Pancreas (tissue), 10 donors: ENCODE results near the gene FXR2. TPM values are rescaled to one million over a fixed set of nuclear protein-coding genes. Genes with fewer than 3 reads are reported as not detected.
A peak's percentile ranks its signal among the peaks of the same experiment; 100 is the strongest.
"Not testable (repeated sequence)": the region's sequence is repeated elsewhere in the genome, so short reads cannot be mapped to it uniquely, and the experiment has no call there.

Experiments used
- ATAC-seq, 4 donors: fragments of 200-7000 bp; cut with Tn5 transposase; one replicate each; pipeline versions ENCODE4 v1.8.0 to v1.9.1; 2020; ENCODE audit warnings: mild to moderate bottlenecking in 4 of 4, moderate library complexity in 4 of 4
- DNase-seq, 6 donors: peaks; one replicate each; pipeline ENCODE4 v3.0.0-alpha.2; 2020
- FAIRE-seq: peaks from 2 replicates; lab custom pipeline; 2012; peaks lifted over from hg19 to GRCh38; lab: Jason Lieb, UNC
- H3K27ac ChIP-seq, 4 donors: fragments of 200-600 bp; sonication (generic); 1 replicate in 3 of 4; 2 replicates in 1 of 4; pipeline versions ENCODE4 v1.5.0 to v1.8.0; 2020
- H3K27me3 ChIP-seq, 4 donors: fragments of 200-600 bp; one replicate each; pipeline ENCODE4 v1.8.0; 2021
- H3K36me3 ChIP-seq, 3 donors: fragments of 200-600 bp; sonication (generic) in 1 of 3; one replicate each; pipeline versions ENCODE4 v1.5.0 to v1.8.0; 2020 to 2021
- H3K4me1 ChIP-seq, 3 donors: fragments of 200-600 bp; one replicate each; pipeline ENCODE4 v1.8.0; 2021
- H3K4me3 ChIP-seq, 4 donors: fragments of 200-600 bp; sonication (generic) in 2 of 4; one replicate each; pipeline versions ENCODE4 v1.5.0 to v1.8.0; 2020 to 2021
- H3K9me3 ChIP-seq, 4 donors: fragments of 200-600 bp; one replicate each; pipeline ENCODE4 v1.8.0; 2021
- WGBS, 2 donors: extraction: QIAGEN DNeasy Blood & Tissue Kit; methylation state at CpG; one replicate each; pipeline ENCODE4 v1.1.7; 2013; 5-methylcytosine and 5-hydroxymethylcytosine counted together
- intact Hi-C, 3 donors: fragments of 100-400 bp; cut with DNase I; formaldehyde crosslinking; loops; one replicate each; pipeline versions ENCODE4 v1.11.1 to v1.14.2; 2022
- polyA plus RNA-seq, 2 donors: library from polyadenylated mRNA; stranded (reverse); fragments of 200-250 nt; gene quantifications; one replicate each; pipeline ENCODE4 v1.2.3, GENCODE V29; 2013
- total RNA-seq, 6 donors: library from RNA; stranded (reverse); fragmentation: NEBNext Ultra II Directional in 4 of 6; extraction: Animal tissue kit (Norgen Biotek cat#: 25700) in 4 of 6; gene quantifications; one replicate each; pipeline versions ENCODE4 v1.2.1 to v1.2.4, GENCODE V29; 2021 to 2023
- TF ChIP-seq, protein P1 (sequence below), 4 donors: fragments of 200-600 bp; sonication (generic) in 3 of 4; IDR thresholded peaks; one replicate each; pipeline versions ENCODE4 v1.5.0 to v1.8.0; 2021; ENCODE audit warnings: antibody characterized with exemption in 4 of 4
- donor health status: healthy with polysubstance abuse.
- donor health status: DM: no; HTN: no; CAD: no; lungs with moderate emphysema.
- donor health status: DM: no; HTN: no; CAD: no.
- donor health status: control.
- donor health status: control.
- donor health status: Bipolar disorder and iron deficiency.
- donor health status: DM: yes; HTN: yes; CAD: no.
- donor health status: DM: no; HTN: no; CAD: no.
- donor health status: DM: no; HTN: no; CAD: no.
- donor health status: DM: yes; HTN: yes; CAD: no.

Gene FXR2
- total and polyA plus RNA-seq, 8 donors: 7.8 to 25.6 (median 12.6) TPM

DNA sequence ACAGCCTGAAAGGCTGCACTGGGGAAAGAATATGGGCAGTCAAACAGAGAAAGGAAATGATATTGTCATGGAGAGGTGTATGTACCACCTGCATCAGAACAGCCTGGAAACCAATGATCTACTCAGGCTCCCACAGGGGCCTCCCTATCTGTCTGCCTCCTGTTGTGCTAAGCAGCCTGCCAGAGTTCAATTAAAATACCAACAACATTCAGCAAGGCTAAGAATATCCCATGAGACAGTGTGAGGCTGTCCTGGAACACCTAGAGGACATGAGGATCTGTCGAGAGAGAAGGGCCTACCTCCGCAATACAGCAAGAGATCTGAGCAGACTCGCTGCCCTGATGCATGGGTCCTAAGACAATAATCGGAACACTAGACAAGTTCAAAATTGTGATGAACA is 8.4 kb downstream of the FXR2 start:
- ATAC-seq: no peak
- no peak for DNase-seq
- TF ChIP-seq, protein P1, sequence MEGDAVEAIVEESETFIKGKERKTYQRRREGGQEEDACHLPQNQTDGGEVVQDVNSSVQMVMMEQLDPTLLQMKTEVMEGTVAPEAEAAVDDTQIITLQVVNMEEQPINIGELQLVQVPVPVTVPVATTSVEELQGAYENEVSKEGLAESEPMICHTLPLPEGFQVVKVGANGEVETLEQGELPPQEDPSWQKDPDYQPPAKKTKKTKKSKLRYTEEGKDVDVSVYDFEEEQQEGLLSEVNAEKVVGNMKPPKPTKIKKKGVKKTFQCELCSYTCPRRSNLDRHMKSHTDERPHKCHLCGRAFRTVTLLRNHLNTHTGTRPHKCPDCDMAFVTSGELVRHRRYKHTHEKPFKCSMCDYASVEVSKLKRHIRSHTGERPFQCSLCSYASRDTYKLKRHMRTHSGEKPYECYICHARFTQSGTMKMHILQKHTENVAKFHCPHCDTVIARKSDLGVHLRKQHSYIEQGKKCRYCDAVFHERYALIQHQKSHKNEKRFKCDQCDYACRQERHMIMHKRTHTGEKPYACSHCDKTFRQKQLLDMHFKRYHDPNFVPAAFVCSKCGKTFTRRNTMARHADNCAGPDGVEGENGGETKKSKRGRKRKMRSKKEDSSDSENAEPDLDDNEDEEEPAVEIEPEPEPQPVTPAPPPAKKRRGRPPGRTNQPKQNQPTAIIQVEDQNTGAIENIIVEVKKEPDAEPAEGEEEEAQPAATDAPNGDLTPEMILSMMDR (IDR thresholded peaks at IDR 0.05): no peak
- H3K4me1 ChIP-seq: peaks cover 0 to under 1% (median 0%) of the 10 kb centered on the region in 3 donors
- whole genome bisulfite sequencing, 2 donors: 96 to 97% methylated on average over 4 of the region's 4 CpGs
- H3K27me3 ChIP-seq: no peaks in the 10 kb centered on the region
- intact Hi-C loops: no loop called here
- H3K27ac ChIP-seq: no peak overlapping the region
- H3K4me3 ChIP-seq: no peak overlapping the region
- no peaks in the 10 kb centered on the region for H3K9me3 ChIP-seq
- FAIRE-seq: no peak
- H3K36me3 ChIP-seq: peaks cover 0 to 28% (median 16%) of the 10 kb centered on the region in 3 donors

DNA sequence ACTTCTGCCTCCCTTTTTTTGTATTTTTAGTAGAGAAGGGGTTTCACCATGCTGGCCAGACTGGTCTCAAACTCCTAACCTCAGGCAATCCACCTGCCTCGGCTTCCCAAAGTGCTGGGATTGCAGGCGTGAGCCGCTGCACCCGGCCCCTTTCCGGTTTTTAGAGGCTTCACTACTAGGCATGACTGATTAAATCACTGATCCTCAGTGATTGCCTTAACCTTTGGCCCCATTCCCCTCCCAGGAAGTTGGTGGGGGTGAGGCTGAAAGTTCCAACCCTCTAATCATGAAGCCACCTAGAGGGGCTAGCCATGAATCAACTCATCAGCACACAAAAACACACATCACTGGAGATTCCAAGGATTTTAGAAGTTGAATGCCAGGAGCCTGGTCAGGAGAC is 17.1 kb downstream of the FXR2 start:
- 76% methylated on average over 5 of the region's 5 CpGs for WGBS, 2 donors
- intact Hi-C loops, DNase-seq, H3K4me1 ChIP-seq, H3K27ac ChIP-seq, H3K9me3 ChIP-seq, ATAC-seq, H3K4me3 ChIP-seq, H3K27me3 ChIP-seq: not testable (repeated sequence)
- peak; percentile 56 for FAIRE-seq
- peaks cover 0 to 89% (median 51%) of the 10 kb centered on the region in 3 donors for H3K36me3 ChIP-seq

DNA sequence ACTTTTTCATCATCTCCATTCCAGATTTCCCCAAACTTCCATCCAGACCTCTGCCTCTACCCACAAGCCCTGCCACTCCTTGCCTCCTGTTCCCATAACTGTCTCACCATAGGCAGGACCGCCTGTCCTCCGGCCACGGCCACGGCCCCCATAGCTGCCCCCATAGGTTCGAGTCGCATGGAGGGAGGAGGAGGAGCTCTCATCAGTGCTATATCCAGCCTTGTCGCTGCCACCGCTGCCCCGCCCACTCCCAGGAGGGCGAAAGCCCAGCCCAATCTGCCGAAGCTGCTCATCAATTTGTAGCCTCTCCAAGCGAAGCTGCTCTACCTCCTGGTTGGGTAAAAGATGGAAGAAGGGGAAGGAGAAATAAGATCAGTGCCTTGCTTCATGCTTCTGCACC is 21.4 kb downstream of the FXR2 start:
- intact Hi-C loops: no loop called here
- Histone ChIP-seq H3K4me1 (peaks cover 0 to 3% (median 0%) of the 10 kb centered on the region in 3 donors), H3K27me3 (no peaks in the 10 kb centered on the region), H3K4me3 (no peak overlapping the region), H3K9me3 (no peaks in the 10 kb centered on the region), H3K36me3 (peaks cover 0 to 62% (median 21%) of the 10 kb centered on the region in 3 donors), H3K27ac (no peak overlapping the region)
- FAIRE-seq: no peak
- DNase-seq: no peak
- no peak for ATAC-seq
- TF ChIP-seq, protein P1 (IDR thresholded peaks at IDR 0.05): no peak
- WGBS, 2 donors: 85 to 91% methylated on average over 12 of the region's 12 CpGs

DNA sequence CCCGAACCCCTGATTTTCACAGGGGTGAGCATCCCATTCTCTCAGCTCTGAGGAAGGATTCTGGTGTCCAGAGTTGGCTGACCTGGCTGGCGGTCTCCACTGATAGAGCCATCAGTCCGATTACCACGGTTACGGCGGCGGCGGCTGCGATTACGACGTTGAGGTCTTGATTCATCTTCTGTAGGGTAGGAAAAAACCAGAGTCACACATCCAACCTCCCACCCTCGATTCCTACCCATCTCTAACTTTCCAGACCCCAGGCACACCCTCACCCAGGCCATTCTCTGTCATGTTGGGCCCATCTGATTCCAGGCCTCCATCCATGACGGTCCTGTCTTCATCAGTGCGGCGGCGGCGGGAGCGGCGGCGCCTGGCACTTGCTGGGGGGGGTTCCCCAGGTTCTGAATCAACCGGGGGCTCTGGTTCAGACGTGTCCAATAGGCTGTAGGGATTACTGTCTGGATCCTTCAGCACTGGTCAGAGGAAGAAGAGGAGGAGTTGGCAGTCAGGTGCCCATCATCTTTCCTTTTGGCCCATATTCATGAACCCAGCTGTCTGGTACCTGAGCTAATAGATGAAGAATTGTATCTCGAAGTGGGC is 22.2 kb downstream of the FXR2 start:
- peaks cover 0 to 3% (median 0%) of the 10 kb centered on the region in 3 donors for H3K4me1 ChIP-seq
- no peak for ATAC-seq
- 90 to 94% methylated on average over 23 of the region's 23 CpGs for WGBS, 2 donors
- H3K9me3 ChIP-seq: no peaks in the 10 kb centered on the region
- H3K27ac ChIP-seq: no peak overlapping the region
- intact Hi-C loops: no loop called here
- no peaks in the 10 kb centered on the region for H3K27me3 ChIP-seq
- peaks cover 0 to 60% (median 21%) of the 10 kb centered on the region in 3 donors for H3K36me3 ChIP-seq
- no peak for DNase-seq
- no peak for FAIRE-seq
- TF ChIP-seq, protein P1 (IDR thresholded peaks at IDR 0.05): no peak
- no peak overlapping the region for H3K4me3 ChIP-seq

DNA sequence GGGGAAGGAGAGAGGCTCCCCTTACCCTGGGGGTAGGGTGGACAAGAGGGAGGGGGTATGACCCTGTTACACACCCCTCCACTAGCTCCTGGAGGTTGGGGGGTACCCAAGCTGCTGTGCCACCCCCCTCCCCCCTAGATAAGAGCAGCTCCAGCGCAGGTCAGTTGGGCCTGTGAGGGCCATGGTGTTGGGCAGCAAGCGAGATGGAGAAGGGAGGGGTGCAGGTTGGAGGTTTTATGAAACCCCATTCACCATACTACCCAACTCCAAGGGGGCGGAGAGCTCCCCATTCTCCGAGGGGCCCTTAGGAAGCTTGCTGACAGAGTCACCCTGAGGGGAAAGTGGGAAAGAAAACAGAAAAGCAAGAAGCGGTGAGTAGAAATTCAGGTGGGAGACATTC is 23.1 kb downstream of the FXR2 start:
- intact Hi-C loops: no loop called here
- Histone ChIP-seq H3K27me3 (no peaks in the 10 kb centered on the region), H3K27ac (no peak overlapping the region), H3K9me3 (no peaks in the 10 kb centered on the region), H3K4me3 (no peak overlapping the region), H3K36me3 (peaks cover 0 to 54% (median 18%) of the 10 kb centered on the region in 3 donors), H3K4me1 (peaks cover 0 to 3% (median 0%) of the 10 kb centered on the region in 3 donors)
- FAIRE-seq (no peak), DNase-seq (no peak), ATAC-seq (no peak)
- WGBS, 2 donors: 88 to 98% methylated on average over 5 of the region's 5 CpGs
- TF ChIP-seq, protein P1 (IDR thresholded peaks at IDR 0.05): no peak
